HG02798 (cell line): ENCODE results near the gene SRD5A3.
A peak's percentile ranks its signal among the peaks of the same experiment; 100 is the strongest.

ENCODE experiments used
- ATAC-seq: cut with Tn5 transposase; IDR thresholded peaks from one replicate; pipeline ENCODE4 v1.9.1; 2021; ENCODE audit warnings: mild to moderate bottlenecking; ENCODE audit not compliant: unreplicated experiment, poor library complexity

SRD5A3 gene

DNA sequence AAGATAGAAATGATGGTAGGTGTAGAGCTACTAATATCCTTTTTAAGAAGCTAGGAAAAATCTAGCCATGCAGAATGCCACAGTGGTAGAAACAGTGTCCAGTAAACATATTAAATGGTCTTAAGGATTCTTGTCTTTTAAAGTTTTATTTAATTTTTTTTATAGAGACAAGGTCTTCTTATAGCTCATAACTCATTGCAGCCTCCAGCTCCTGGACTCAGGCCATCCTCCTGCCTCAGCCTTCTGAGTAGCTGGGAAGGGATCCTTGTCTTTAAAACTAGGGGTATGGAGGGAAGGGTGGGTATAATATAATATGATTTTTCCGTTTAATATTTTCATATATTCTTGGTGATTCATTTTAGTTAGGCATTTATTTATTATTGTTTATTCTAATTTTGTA is 53.5 kb downstream of the SRD5A3 start:
- ATAC-seq, result no peak

DNA sequence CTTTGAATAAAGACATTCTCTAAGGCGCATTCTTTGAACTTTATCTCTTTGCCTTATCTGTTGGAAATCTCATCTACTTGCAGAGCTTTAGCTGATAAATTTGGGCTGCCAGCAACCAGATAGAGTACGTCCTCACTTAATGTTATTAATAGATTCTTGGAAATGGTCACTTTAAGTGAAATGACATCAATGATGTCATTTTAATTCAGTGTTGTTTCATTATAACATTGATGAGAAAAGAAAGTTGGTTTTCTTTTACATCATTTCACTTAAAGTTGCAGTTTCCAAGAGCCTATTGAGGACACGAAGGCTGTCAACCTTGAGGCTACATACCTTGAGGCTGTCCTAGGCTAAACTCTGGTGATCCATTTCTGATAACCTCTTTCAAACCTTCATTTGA is 59.0 kb downstream of the SRD5A3 start:
- ATAC-seq, result no peak

DNA sequence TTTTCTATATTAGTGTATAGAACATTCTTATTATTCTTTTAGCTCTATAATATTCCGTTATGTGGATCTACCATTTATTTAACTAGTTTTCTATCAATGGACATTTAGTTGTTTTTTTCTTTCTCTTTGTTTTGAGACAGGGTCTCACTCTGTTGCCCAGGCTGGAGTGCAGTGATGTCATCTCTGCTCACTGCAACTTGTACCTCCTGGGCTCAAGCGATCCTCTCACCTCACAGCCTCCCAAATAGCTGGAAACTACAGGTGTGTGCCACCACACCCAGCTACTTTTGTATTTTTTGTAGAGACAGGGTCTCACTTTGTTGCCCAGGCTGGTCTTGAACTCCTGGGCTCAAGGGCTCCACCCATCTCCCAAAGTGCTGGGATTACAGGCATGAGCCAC is 60.5 kb downstream of the SRD5A3 start:
- no peak for ATAC-seq

DNA sequence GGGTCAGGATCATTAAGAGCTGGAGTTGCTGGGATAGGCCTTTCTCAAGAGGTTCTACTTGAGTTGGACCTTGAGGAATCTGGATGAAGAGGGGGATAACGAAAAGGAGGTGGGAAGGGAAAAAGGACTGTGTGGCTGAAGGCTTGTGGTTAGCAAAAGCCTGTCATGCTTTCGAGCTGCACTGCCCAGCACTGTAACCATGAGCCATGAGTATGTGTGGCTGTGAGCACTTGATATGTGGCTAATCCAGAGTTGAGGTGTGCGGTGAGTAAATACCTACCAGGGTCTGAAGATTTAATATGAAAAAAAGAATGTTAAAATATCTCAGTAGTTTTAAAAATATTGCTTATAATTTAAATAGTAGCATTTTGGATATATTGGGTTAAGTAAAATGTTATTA is 61.1 kb downstream of the SRD5A3 start:
- no peak for ATAC-seq

DNA sequence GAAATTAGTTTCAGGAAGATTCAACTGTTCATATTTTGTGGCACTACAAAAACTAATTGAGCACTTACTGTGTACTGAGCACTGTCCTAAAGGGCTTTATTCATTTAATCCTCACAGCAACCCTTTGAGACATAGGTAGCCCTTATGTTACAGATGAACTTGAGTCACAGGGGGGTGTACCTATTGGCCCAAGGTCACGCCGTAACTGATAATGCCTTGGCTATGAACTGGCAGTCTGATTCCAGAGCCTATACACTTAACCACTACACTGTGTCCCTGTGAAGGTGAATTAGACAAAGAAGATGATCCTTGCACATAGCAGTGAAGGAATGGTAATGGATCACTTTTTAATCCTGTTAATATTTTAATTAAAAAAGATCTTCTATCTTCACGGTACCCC is 61.7 kb downstream of the SRD5A3 start:
- no peak for ATAC-seq

DNA sequence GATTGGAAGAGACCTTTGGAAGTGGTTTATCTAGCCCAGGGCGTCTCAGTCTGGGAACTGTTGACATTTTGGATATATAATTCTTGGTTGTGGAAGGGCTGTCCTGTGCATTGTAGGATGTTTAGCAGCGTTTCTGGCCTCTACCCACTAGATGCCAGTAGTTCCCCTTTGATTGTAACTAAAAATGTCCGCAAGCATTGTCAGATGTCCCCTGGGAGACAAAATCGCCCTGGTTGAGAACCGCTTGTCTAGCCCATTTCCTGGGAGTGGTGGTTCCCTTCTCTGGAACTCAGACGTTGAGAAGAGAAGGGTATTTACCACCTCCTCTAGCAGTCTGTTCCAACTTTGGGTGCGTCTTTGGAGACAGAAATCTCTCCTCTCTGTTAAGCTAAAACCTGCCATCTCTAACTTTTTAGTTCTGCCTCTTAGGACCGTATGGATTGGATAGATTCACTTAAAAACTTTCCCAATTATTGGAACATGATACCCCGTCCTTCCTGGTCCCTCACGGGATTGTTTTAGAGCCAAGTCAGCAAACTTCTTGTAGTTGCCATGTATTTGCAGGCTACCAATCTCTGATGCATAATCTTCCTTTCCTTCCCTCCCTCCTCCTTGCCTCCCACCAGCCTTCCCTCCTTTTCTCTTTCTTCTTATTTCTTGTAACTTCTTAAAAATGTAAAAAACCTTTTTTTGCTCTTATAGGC is 63.6 kb downstream of the SRD5A3 start:
- peak; percentile 71 for ATAC-seq

DNA sequence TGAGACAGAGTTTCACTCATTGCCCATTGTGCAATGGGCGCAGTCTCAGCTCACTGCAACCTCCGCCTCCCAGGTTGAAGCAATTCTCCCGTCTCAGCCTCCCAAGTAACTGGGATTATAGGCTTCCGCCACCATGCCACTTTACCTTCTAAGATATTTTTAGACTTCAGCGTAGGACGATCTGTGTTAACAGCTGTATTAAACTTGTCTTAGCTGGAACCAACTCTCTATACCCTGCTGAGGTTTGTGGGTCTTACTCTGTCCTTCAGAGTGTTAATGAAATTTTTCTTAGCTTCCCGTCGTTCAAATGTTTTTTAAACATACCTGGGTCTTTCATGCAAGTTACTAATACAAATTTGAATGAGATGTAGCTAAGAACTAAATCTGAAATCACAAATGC is 64.4 kb downstream of the SRD5A3 start:
- no peak for ATAC-seq

DNA sequence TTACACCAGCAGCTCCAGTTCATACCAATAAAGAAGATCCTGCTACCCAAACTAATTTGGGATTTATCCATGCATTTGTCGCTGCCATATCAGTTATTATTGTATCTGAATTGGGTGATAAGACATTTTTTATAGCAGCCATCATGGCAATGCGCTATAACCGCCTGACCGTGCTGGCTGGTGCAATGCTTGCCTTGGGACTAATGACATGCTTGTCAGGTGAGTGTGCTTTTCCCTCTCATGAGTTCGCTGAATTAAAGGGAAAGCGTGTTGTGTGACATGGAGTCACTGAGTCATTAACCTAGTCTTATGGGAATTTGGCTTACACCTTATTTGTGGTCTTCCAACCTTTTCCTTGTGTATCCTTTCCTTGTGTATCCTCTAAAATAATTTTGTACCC is 65.6 kb downstream of the SRD5A3 start:
- ATAC-seq, result no peak

DNA sequence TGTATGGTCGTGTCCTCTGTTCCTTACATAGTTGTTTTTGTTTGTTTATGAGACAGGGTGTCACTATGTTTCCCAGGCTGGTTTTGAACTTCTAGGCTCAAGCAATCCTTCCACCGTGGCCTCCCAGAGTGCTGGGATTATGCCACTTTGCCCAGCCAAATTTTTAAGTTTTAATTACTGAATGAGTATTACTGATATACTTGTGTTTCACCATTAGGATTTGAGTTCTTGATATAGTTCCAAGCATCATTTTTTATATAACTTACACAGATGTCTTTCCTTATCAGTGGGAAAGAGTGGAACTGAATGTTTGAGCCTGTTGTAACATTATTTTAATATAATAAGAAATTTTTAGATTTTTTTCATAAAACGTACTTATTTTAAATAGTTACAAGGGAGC is 70.1 kb downstream of the SRD5A3 start:
- ATAC-seq, result no peak
